SW480 (cell line): ENCODE data around the gene RNF141.

Experiments used
- DNase-seq: peaks from one replicate; pipeline ENCODE4 v3.0.0-alpha.2; 2016; ENCODE audit warnings: low spot score

RNF141 gene

GRCh38 chr11:10522276-10522675, 18.7 kb downstream of the RNF141 start:
- DNase-seq, result no peak

DNA sequence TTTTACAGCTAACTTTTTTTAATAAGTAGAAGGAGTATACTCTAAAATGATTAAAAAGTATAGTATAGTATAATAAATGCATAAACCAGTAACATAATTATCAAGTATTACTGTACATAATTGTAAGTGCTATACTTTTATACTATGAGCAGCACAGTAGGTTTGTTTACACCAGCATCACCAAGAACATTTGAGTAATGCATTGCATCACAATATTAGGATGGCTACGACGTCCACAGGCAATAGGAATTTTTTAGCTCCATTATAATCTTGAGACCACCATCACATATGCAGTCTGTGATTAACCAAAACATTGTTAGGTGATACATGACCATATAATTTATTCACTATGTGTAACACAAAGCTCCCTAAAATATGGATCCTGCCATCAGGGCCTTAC, 20.4 kb downstream of the RNF141 start:
- DNase-seq, result no peak

DNA sequence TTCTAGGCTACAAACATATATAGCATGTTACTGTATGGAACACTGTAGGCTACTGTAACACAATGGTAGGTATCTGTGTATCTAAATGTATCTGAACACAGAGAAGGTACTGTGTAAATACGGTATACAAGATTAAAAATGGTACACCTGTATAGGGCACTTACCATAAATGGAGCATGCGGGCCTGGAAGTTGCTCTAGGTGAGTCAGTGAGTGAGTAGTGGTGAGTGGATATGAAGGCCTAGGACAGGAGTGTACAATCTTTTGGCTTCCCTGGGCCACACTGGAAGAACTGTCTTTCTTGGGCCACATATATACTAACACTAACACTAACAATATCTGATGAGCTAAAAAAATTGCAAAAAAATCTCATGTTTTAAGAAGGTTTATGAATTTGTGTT, 21.4 kb downstream of the RNF141 start:
- no peak for DNase-seq

DNA sequence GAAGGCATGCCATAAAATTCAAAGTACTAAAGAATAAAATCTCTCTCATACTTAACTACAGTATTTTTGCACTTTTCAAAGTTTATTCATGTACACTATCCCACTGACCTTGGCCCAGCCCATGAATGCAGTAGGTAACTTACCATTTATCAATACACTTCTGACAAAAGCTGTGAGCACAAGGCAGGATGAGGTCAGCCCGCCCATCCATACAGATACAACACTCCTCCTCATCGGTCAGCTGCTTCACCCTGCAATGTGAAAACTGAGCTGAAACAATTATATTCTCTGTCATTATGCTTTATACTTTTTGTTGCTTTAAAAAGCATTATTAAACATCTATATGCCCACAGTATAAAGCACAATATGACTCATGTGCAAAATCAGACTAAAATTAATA, 22.1 kb downstream of the RNF141 start:
- no peak for DNase-seq

DNA sequence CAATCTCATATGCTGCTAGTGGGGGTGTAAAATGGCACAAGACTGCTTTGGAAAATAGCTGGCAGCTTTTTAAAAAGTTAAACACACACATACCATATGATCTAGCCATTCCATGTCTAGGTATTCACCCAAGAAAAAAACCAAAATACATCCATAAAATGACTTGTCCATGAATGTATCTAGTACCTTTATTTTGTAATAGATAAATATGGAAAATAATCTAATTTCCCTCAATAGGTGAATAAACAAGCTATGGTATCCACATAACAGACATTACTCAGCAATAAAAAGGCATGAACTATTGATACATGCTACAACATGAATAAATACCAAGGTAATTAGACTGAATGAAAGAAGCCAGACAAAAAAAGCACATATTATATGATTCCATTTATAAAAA, 22.9 kb downstream of the RNF141 start:
- no peak for DNase-seq

GRCh38 chr11:10515418-10515817, 25.6 kb downstream of the RNF141 start:
- no peak for DNase-seq

DNA sequence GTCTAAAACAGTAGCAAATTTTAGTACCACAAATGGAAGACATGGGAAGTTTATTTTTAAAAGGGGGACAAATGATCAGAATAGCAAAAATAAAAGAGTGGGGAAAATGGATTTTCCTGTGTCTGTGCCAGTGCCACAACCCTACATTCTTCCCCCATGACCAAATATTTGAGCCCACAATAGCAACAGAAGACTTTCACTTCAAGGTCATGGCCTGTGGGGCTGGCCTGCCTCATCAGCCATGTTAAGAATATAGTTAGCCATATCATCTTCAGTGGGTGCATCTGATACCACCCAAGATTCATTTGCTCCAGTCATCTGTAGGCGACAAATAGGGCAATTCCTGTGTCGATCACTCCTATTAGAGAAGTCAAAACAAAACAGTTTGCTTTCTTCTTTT, 26.3 kb downstream of the RNF141 start:
- no peak for DNase-seq

DNA sequence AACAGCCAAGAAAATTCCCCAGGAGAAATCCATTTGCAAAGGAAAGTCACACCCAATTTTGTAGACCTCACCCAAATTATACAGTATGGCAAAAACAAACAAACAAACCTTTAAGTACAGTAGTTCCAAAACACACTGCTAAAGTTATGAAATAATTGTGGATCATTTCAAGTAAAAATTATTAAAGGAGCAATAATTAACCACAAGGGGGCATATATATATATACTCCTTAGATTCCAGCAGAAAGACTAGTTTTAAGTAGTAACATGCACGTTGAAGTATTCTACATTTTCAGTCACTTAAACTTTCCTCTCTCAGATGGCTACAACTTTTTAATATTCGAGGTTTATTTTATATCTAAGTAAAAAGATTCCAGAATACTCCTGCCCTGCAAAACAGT, 26.8 kb downstream of the RNF141 start:
- no peak for DNase-seq

DNA sequence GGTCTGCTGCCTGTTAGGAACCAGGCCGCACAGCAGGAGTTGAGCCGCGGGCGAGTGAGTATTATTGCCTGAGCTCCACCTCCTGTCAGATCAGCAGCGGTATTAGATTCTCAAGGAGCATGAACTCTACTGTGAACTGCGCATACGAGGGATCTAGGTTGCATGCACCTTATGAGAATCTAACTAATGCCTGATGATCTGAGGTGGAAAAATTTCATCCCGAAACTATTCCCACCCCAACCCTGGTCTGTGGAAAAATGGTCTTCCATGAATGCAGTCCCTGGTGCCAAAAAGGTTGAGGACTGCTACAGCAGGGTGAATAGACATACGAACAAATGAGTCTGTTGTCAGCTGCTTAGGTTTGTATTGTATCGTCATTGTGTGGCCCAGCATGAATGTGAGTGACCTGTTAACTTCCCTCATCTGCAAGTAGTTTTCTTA, 29.8 kb downstream of the RNF141 start:
- no peak for DNase-seq

GRCh38 chr11:10506008-10506370, 35.0 kb downstream of the RNF141 start:
- DNase-seq, result no peak

- DNase-seq, result no peak
Measured at GRCh38 chr11:10505278-10506007, 35.5 kb downstream of the RNF141 start.

GRCh38 chr11:10504490-10504889, 36.5 kb downstream of the RNF141 start:
- DNase-seq, result no peak

- no peak for DNase-seq
Measured at GRCh38 chr11:10503777-10504480, 37.1 kb downstream of the RNF141 start.

DNA sequence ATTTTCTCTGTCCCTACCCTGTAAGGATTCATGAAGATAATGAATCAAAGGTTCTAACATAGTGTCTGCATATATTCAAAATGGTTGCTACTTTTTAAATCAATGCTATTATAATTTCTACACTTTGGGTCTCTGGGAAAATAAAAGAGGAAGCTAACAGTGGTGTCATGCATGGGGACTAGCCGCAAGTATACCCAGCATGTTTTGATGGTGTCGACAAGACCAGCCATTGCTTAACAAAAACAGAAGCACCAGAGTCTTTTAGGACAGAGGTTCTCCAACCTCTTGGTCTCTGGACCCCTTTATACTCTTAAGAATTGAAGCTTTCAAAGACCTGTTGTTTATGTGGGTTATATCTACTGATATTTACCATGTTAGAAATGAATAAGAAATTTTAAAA, 37.8 kb downstream of the RNF141 start:
- no peak for DNase-seq

DNA sequence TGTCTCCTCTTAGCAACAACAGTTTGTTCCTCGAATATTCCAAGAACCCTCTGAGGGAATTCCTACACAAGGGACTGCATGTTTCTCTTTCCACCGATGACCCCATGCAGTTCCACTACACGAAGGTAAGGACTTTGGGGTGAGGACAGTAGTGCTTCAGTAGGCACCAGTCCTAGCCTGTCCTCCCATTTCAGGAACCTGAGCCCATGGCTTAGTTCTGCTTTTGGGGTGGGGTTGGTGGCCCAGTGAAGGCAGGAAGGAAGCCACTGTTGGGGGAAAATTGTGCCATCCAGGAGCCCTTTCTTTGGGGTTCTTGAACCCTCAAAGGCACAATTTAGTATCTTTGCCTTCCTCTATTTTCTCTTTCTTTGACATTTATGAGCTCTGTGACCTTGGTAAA, 38.2 kb downstream of the RNF141 start:
- DNase-seq, result no peak

- no peak for DNase-seq
Measured at GRCh38 chr11:10502065-10502680, 38.8 kb downstream of the RNF141 start.

DNA sequence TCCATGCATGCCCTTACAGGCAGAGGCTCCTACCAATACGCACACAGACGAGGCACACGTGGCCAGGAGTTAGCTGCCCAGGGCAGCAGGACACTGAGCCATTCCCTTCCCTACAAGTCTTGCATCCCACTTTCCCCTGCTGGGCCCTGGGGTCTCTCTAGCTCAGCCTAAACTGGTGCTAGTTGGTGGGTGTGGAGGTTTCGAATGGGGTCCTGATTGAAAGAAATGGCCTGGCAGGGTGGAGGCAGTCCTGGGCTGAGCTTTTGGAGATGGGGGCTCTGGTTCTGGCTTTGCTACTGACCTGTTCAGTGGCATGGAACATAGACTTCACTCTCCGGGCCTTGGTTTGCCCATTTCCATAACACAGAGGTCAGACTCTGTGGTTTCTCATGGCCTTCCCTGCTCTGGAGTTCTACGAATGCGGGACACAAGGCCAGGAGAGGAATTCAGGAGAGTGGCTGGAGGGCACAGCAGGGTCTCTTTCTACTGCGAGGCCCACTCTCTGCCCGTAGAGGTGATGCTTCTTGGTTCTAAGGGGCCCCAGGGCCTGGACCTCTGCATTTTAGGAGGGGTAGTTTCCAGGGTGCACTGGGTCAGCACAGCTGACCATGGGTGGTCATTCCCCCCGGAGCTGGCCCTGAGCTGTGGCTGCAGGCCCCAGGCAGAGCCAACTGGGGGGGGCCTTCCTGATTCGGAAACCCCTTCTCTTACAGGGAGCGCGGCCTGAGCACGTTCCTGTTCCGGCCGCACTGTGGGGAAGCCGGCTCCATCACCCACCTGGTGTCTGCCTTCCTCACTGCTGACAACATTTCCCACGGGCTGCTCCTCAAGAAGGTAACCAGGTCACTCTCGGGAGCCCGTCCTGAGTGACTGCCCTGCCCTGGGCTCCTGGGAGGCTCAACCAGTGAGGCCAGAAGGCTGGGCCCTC, 40.0 kb downstream of the RNF141 start:
- DNase-seq, result no peak

DNA sequence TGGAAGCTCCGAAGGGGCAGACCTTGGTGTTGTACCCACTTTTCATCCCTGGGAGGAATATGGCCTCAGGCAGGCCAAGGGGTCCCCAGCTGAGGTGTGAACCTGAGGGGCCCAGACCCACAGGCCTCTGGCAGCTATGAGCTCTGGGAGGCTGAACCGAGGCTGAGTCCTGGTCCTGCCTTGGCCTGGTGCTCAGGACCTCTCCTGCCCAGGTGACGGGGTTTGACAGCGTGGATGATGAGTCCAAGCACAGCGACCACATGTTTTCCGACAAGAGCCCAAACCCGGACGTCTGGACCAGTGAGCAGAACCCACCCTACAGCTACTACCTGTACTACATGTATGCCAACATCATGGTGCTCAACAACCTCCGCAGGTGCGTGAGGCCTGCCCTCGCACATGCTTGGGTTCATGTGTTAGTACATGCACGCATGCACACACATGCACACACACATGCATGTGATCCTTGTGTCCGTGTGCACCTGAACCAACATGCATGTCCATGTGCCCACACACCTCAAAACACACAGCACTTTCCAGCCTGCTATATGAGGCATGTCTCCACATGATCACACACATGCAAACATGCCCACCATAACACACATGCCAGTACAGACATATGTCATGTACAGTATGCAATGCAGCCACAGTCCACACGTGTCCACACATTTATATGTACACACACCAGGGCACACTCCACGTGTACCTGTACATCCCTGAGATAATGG, 40.9 kb downstream of the RNF141 start:
- DNase-seq, result no peak

DNA sequence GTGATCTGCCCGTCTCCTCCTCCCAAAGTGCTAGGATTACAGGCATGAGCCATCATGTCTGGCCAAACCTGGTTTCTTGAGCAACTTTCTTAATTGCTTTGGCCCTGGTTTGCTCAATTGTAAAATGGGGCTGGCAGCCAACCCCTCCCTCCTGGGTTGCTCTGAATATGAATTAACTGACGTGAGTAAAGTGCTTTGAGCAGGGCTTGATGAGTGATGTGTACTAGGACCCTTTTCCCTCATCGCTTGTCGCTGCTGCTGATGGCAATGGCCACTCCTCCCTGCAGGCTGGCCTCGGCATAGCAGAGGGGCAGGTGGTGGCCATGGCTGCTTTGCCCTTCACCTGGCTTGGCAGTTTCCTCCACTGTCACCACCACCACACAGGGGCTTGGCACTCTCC, 41.5 kb downstream of the RNF141 start:
- no peak for DNase-seq

- no peak for DNase-seq
Measured at GRCh38 chr11:10498426-10499250, 42.3 kb downstream of the RNF141 start.

DNA sequence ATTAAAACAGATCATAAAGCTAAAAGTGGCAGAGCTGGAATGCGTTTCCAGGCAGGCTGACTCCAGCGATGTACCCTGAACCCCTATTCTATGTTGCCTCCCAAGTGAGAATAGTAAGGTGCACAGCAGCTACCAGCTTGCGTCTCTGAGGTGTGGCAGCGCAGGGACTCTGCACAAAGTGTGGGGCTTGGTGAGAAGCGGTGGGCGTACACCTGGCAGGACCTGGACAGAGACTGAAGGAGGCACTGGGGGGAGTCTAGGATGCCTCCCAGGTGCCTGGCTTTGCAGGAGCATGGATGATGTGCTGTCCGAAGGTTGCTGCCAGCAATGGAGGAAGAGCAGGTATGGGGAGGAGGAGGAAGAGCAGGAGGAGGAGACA, 43.0 kb downstream of the RNF141 start:
- DNase-seq, result no peak
